SK-N-SH (cell line): Measurements from ENCODE around the gene DONSON. TPM values are rescaled to one million over a fixed set of nuclear protein-coding genes. Genes with fewer than 3 reads are reported as not detected.

Experiments
- CTCF ChIA-PET: fragments of 300-600, 350-600 bp; formaldehyde crosslinking; extraction: SDS; loops from one replicate; lab custom pipeline; 2021; lab: Yijun Ruan, JAX
- POLR2A ChIA-PET: fragments of 350-600 bp; sonication (Branson Sonifier 250); formaldehyde crosslinking; extraction: SDS; loops from one replicate; lab custom pipeline; 2020; ENCODE audit warnings: antibody characterized with exemption, inconsistent platforms; lab: Yijun Ruan, JAX
- DNase-seq: peaks from one replicate; pipeline ENCODE4 v3.0.0; 2012
- H2AFZ ChIP-seq: fragments of 200-600 bp; sonication (generic); 2 replicates; pipeline ENCODE4 v1.8.1; 2016; ENCODE audit warnings: antibody characterized with exemption, mild to moderate bottlenecking, low read depth
- H3F3A ChIP-seq: fragments of 200-600 bp; sonication (generic); replicated peaks from 2 replicates; pipeline ENCODE3; 2016; ENCODE audit warnings: antibody characterized with exemption, mild to moderate bottlenecking; ENCODE audit not compliant: insufficient read depth
- H3K27ac ChIP-seq, 2 experiments: fragments of 200-500 bp in 1 of 2; fragments of 200-600 bp in 1 of 2; sonication (Bioruptor generic) in 1 of 2; sonication (generic), shearing (Covaris generic) in 1 of 2; 2 replicates each; pipeline versions ENCODE4 v1.5.1 to v1.6.1; 2014 to 2016; ENCODE audit warnings: low read depth in 2 of 2, inconsistent platforms in 1 of 2, low read length in 1 of 2, mild to moderate bottlenecking in 1 of 2, mixed read lengths in 1 of 2
- H3K27me3 ChIP-seq: fragments of 200-600 bp; sonication (generic), shearing (Covaris generic); 2 replicates; pipeline ENCODE4 v1.6.1; 2016; ENCODE audit warnings: mixed run types; ENCODE audit not compliant: insufficient read depth
- H3K36me3 ChIP-seq, 2 experiments: fragments of 200-500 bp in 1 of 2; fragments of 200-600 bp in 1 of 2; sonication (Bioruptor generic) in 1 of 2; sonication (generic) in 1 of 2; replicated peaks in 1 of 2; 2 replicates each; pipeline versions ENCODE3 to v1.5.1; 2014 to 2016; ENCODE audit warnings: low read length in 1 of 2, mild to moderate bottlenecking in 1 of 2; ENCODE audit not compliant: insufficient read depth in 2 of 2, control insufficient read depth in 1 of 2
- H3K4me1 ChIP-seq, 2 experiments: fragments of 200-500 bp in 1 of 2; fragments of 200-600 bp in 1 of 2; sonication (Bioruptor generic) in 1 of 2; sonication (generic), shearing (Covaris generic) in 1 of 2; 2 replicates each; pipeline versions ENCODE4 v1.5.1 to v1.6.1; 2014 to 2016; ENCODE audit warnings: low read depth in 1 of 2, low read length in 1 of 2, mixed run types in 1 of 2; ENCODE audit not compliant: insufficient read depth in 2 of 2, control insufficient read depth in 1 of 2
- H3K4me2 ChIP-seq: fragments of 200-600 bp; sonication (generic), shearing (Covaris generic); 2 replicates; pipeline ENCODE4 v1.6.1; 2017; ENCODE audit warnings: mixed run types
- H3K4me3 ChIP-seq, 2 experiments: fragments of 200-500 bp in 1 of 2; fragments of 200-600 bp in 1 of 2; sonication (Bioruptor generic) in 1 of 2; sonication (generic), shearing (Covaris generic) in 1 of 2; 2 replicates each; pipeline versions ENCODE4 v1.5.1 to v1.8.1; 2014 to 2016; ENCODE audit warnings: low read depth in 2 of 2, inconsistent platforms in 1 of 2, low read length in 1 of 2, mild to moderate bottlenecking in 1 of 2, mixed read lengths in 1 of 2, moderate library complexity in 1 of 2
- H3K79me2 ChIP-seq: fragments of 200-600 bp; sonication (generic); 2 replicates; pipeline ENCODE4 v1.8.1; 2017; ENCODE audit warnings: mild to moderate bottlenecking; ENCODE audit not compliant: insufficient read depth
- H3K9ac ChIP-seq: fragments of 200-600 bp; sonication (generic); 2 replicates; pipeline ENCODE4 v1.6.1; 2017; ENCODE audit warnings: mixed run types
- H3K9me2 ChIP-seq: fragments of 200-600 bp; sonication (generic); 2 replicates; pipeline ENCODE4 v1.6.1; 2017; ENCODE audit warnings: mixed run types
- H3K9me3 ChIP-seq: fragments of 200-600 bp; sonication (generic); 2 replicates; pipeline ENCODE4 v1.6.1; 2017; ENCODE audit warnings: mixed run types, mild to moderate bottlenecking, moderate library complexity
- H4K20me1 ChIP-seq: fragments of 200-600 bp; sonication (generic); 2 replicates; pipeline ENCODE4 v1.6.1; 2017; ENCODE audit warnings: mild to moderate bottlenecking, mixed run types; ENCODE audit not compliant: insufficient read depth
- CHD2 ChIP-seq: fragments of 150-350 bp; IDR thresholded peaks from 2 replicates; pipeline ENCODE4 v1.6.1; 2018; ENCODE audit warnings: low read length; ENCODE audit not compliant: partially characterized antibody
- ELF1 ChIP-seq: IDR thresholded peaks from 2 replicates; pipeline ENCODE4 v1.4.0; 2012
- FOSL2 ChIP-seq: IDR thresholded peaks from 2 replicates; pipeline ENCODE4 v1.4.0; 2012; ENCODE audit warnings: low read depth, mild to moderate bottlenecking, moderate library complexity, borderline replicate concordance
- FOXJ3 ChIP-seq: sonication (generic); formaldehyde crosslinking; IDR thresholded peaks from 2 replicates; pipeline ENCODE4 v1.5.1; 2020; ENCODE audit warnings: mild to moderate bottlenecking, missing genetic modification reagents
- FOXM1 ChIP-seq: IDR thresholded peaks from 2 replicates; pipeline ENCODE4 v1.4.0; 2012; ENCODE audit warnings: low read depth, mild to moderate bottlenecking
- JUND ChIP-seq: IDR thresholded peaks from 2 replicates; pipeline ENCODE4 v1.4.0; 2012
- NFIC ChIP-seq: IDR thresholded peaks from 2 replicates; pipeline ENCODE4 v1.4.0; 2012; ENCODE audit warnings: borderline replicate concordance
- NRF1 ChIP-seq: IDR thresholded peaks from 2 replicates; pipeline ENCODE4 v1.6.1; 2012; ENCODE audit warnings: low read depth, mild to moderate bottlenecking, low read length
- PBX3 ChIP-seq: IDR thresholded peaks from 2 replicates; pipeline ENCODE4; 2012
- POLR2AphosphoS5 ChIP-seq: IDR thresholded peaks from 2 replicates; pipeline ENCODE4 v1.6.1; 2012; ENCODE audit warnings: low read depth, low read length
- RCOR1 ChIP-seq: fragments of 150-350 bp; IDR thresholded peaks from 2 replicates; pipeline ENCODE4 v1.6.1; 2017; ENCODE audit warnings: antibody characterized with exemption, low read length
- RFX5 ChIP-seq: IDR thresholded peaks from 2 replicates; pipeline ENCODE4 v1.6.1; 2012; ENCODE audit warnings: mild to moderate bottlenecking, improper control_type of control experiment, low read length
- RXRA ChIP-seq: IDR thresholded peaks from 2 replicates; pipeline ENCODE4 v1.4.0; 2012; ENCODE audit warnings: low read depth, mild to moderate bottlenecking, borderline replicate concordance
- SIN3A ChIP-seq: IDR thresholded peaks from 2 replicates; pipeline ENCODE4 v1.6.1; 2012; ENCODE audit warnings: low read depth, mild to moderate bottlenecking, low read length, moderate library complexity, borderline replicate concordance
- TAF1 ChIP-seq: IDR thresholded peaks from 2 replicates; pipeline ENCODE4 v1.6.1; 2012; ENCODE audit warnings: low read depth, mild to moderate bottlenecking, low read length, moderate library complexity, borderline replicate concordance
- TEAD4 ChIP-seq: IDR thresholded peaks from 2 replicates; pipeline ENCODE4 v1.4.0; 2012; ENCODE audit warnings: mild to moderate bottlenecking, borderline replicate concordance; ENCODE audit not compliant: insufficient read depth
- YY1 ChIP-seq: IDR thresholded peaks from 2 replicates; pipeline ENCODE4 v1.4.0; 2012; ENCODE audit warnings: low read depth, mild to moderate bottlenecking
- ZBTB33 ChIP-seq: IDR thresholded peaks from 2 replicates; pipeline ENCODE4 v1.4.0; 2012; ENCODE audit warnings: low read depth, borderline replicate concordance
- WGBS: methylation state at CpG from one replicate; pipeline ENCODE4 v1.1.6; 2017; ENCODE audit warnings: low lambda C conversion rate; 5-methylcytosine and 5-hydroxymethylcytosine counted together
- polyA plus RNA-seq, 3 experiments: library from polyadenylated mRNA; depleted of rRNA; stranded (reverse); fragments of >200 nt; gene quantifications; 2 replicates each; pipeline ENCODE4 v1.2.3, GENCODE V29; 2012
- TF ChIP-seq, protein P1 (sequence below): fragments of 200-600 bp; sonication (generic); IDR thresholded peaks from 2 replicates; pipeline ENCODE4 v1.6.1; 2017; ENCODE audit warnings: antibody characterized with exemption, mild to moderate bottlenecking, moderate library complexity

The DONSON gene
- polyA plus RNA-seq, 1 of the 3 experiments (the other 2 are of a cell fraction): 17.3 TPM

DNA sequence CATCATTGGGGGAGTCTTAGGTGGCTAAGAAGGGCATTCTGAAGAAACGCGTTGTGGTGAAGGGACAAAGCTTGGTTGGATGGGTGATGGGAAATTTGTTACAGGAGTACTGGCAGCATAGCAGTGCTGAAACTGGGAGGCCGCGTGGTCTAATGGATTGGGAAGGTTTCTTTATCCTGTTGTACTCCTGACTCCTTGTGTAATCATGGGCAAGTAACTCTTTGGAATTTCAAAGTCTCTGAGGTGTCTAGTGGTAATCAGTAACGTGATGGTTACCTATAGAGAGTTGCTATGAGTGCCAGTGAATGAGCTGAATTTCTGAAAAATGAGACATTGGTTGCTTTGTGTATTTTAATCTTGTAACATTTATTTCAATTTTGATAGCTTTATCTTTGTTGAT is 18.5 kb downstream of the DONSON start (continued):
- TF ChIP-seq ZBTB33 (no peak), SIN3A (no peak)

DNA sequence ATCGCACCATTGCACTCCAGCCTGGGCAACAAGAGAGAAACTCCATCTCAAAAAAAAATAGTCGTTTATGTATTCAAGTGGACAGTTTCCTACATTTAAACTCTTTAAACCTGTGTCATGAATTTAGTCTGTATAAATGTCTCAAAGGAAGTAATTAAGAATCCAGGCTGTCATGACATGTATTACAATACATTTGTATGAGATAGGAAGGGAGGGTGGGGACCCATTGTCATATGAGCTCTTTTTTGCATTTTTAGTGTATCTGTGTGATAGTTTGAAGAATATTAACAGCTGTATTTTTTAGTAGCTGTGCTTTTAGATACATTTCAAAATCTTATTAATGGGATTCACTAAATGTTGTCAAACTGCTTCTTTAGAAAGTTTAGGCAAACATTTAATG is 20.0 kb downstream of the DONSON start:
- H2AFZ ChIP-seq: no peak overlapping the region
- no peak for DNase-seq
- POLR2A ChIA-PET: no interaction called here
- peaks cover 16% of the 10 kb centered on the region for H4K20me1 ChIP-seq
- no peak overlapping the region for H3K9ac ChIP-seq
- H3K27me3 ChIP-seq: no peaks in the 10 kb centered on the region
- H3K27ac ChIP-seq: no peak overlapping the region
- H3K9me3 ChIP-seq: no peaks in the 10 kb centered on the region
- peaks cover 86% of the 10 kb centered on the region for H3K79me2 ChIP-seq
- H3K9me2 ChIP-seq: no peaks in the 10 kb centered on the region
- no peak overlapping the region for H3K4me2 ChIP-seq
- CTCF ChIA-PET: interaction anchor here (1.3 kb wide), 1 partner anchor 37 kb away, joined by 3 read pairs; no protein-coding TSS in a partner anchor
- peaks cover 88 to 95% of the 10 kb centered on the region in 2 experiments for H3K36me3 ChIP-seq
- TF ChIP-seq FOXJ3 (CRISPR knock-in tag): no peak
- no peak for TF ChIP-seq YY1
- no peak for TF ChIP-seq CHD2
- TF ChIP-seq FOSL2: no peak
- TF ChIP-seq TAF1: no peak
- TF ChIP-seq, protein P1, sequence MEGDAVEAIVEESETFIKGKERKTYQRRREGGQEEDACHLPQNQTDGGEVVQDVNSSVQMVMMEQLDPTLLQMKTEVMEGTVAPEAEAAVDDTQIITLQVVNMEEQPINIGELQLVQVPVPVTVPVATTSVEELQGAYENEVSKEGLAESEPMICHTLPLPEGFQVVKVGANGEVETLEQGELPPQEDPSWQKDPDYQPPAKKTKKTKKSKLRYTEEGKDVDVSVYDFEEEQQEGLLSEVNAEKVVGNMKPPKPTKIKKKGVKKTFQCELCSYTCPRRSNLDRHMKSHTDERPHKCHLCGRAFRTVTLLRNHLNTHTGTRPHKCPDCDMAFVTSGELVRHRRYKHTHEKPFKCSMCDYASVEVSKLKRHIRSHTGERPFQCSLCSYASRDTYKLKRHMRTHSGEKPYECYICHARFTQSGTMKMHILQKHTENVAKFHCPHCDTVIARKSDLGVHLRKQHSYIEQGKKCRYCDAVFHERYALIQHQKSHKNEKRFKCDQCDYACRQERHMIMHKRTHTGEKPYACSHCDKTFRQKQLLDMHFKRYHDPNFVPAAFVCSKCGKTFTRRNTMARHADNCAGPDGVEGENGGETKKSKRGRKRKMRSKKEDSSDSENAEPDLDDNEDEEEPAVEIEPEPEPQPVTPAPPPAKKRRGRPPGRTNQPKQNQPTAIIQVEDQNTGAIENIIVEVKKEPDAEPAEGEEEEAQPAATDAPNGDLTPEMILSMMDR: no peak
- no peak for TF ChIP-seq RFX5
- no peak for TF ChIP-seq RCOR1
- no peak for TF ChIP-seq PBX3
- no peak for TF ChIP-seq FOXM1
- no peak for TF ChIP-seq NFIC
- TF ChIP-seq POLR2AphosphoS5: no peak
- TF ChIP-seq NRF1: no peak
- TF ChIP-seq ZBTB33: no peak
- TF ChIP-seq TEAD4: no peak
- no peak for TF ChIP-seq RXRA
- TF ChIP-seq ELF1: no peak
- TF ChIP-seq JUND: no peak
- no peak overlapping the region for H3K4me3 ChIP-seq
- H3K4me1 ChIP-seq: no peaks in the 10 kb centered on the region; a peak in 1 of 4 replicates
- H3F3A ChIP-seq: peaks cover 29% of the 10 kb centered on the region
- 64% methylated on average over 2 of the region's 2 CpGs for WGBS
